SU-DHL-6 (cell line): ENCODE results near the gene GPR132.

Experiments used
- H2AFZ ChIP-seq: fragments of 200-600 bp; sonication (generic); 2 replicates; pipeline ENCODE4 v1.6.1; 2014; ENCODE audit warnings: low read depth, mild to moderate bottlenecking, moderate library complexity, mixed read lengths, antibody characterized with exemption, low read length; ENCODE audit not compliant: severe bottlenecking
- H3F3A ChIP-seq: fragments of 200-600 bp; shearing (Covaris generic); 2 replicates; pipeline ENCODE4 v1.6.0; 2016; ENCODE audit warnings: antibody characterized with exemption, mild to moderate bottlenecking; ENCODE audit not compliant: insufficient read depth
- H3K27ac ChIP-seq: fragments of 200-600 bp; sonication (generic); 2 replicates; pipeline ENCODE4 v1.5.1; 2016; ENCODE audit warnings: low read depth, mild to moderate bottlenecking, low read length, moderate library complexity, mixed read lengths
- H3K27me3 ChIP-seq: fragments of 200-600 bp; sonication (generic), shearing (Covaris generic); 2 replicates; pipeline ENCODE4 v1.6.0; 2014; ENCODE audit warnings: mild to moderate bottlenecking, low read length
- H3K36me3 ChIP-seq: fragments of 200-600 bp; sonication (generic); 2 replicates; pipeline ENCODE4 v1.6.1; 2014; ENCODE audit warnings: mild to moderate bottlenecking, low read length, mixed read lengths
- H3K4me2 ChIP-seq: fragments of 300-600, 200-600 bp; shearing (Covaris generic), sonication (generic); 2 replicates; pipeline ENCODE4 v1.6.0; 2014; ENCODE audit warnings: low read length, low read depth, mild to moderate bottlenecking; ENCODE audit not compliant: poor library complexity, severe bottlenecking
- H3K4me3 ChIP-seq: fragments of 200-600 bp; sonication (generic); 2 replicates; pipeline ENCODE4 v1.5.1; 2014; ENCODE audit warnings: antibody characterized with exemption, low read length, mild to moderate bottlenecking, mixed read lengths; ENCODE audit not compliant: insufficient read depth, poor library complexity, severe bottlenecking
- H3K79me2 ChIP-seq: fragments of 200-600 bp; sonication (generic); 2 replicates; pipeline ENCODE4 v1.6.1; 2014; ENCODE audit warnings: mild to moderate bottlenecking, low read length, moderate library complexity; ENCODE audit not compliant: insufficient read depth
- H3K9ac ChIP-seq: fragments of 200-600 bp; sonication (generic); 2 replicates; pipeline ENCODE4 v1.7.0; 2014; ENCODE audit warnings: mild to moderate bottlenecking, low read length
- H3K9me2 ChIP-seq: fragments of 200-600 bp; sonication (generic); replicated peaks from 2 replicates; pipeline ENCODE4 v1.6.1; 2014; ENCODE audit warnings: low read length; ENCODE audit not compliant: insufficient read depth
- H3K9me3 ChIP-seq: fragments of 200-600 bp; sonication (generic); 2 replicates; pipeline ENCODE4 v1.6.1; 2014; ENCODE audit warnings: low read length, mixed read lengths; ENCODE audit not compliant: insufficient read depth
- H4K20me1 ChIP-seq: fragments of 200-600 bp; sonication (generic); 2 replicates; pipeline ENCODE4 v1.6.1; 2014; ENCODE audit warnings: low read depth, mild to moderate bottlenecking, antibody characterized with exemption, low read length, moderate library complexity, mixed read lengths
- CTCF ChIP-seq: fragments of 200-600 bp; sonication (generic); IDR thresholded peaks from one replicate; pipeline ENCODE4 v1.5.1; 2017; ENCODE audit warnings: antibody characterized with exemption, mild to moderate bottlenecking, low read length, moderate library complexity; ENCODE audit not compliant: insufficient read depth, poor library complexity, severe bottlenecking
- EZH2phosphoT487 ChIP-seq: fragments of 200-600 bp; sonication (generic), shearing (Covaris generic); conservative IDR thresholded peaks from 2 replicates; pipeline ENCODE4 v1.6.1; 2018; ENCODE audit warnings: mild to moderate bottlenecking, antibody characterized with exemption, low read length, moderate library complexity, mixed read lengths

GPR132 gene

DNA sequence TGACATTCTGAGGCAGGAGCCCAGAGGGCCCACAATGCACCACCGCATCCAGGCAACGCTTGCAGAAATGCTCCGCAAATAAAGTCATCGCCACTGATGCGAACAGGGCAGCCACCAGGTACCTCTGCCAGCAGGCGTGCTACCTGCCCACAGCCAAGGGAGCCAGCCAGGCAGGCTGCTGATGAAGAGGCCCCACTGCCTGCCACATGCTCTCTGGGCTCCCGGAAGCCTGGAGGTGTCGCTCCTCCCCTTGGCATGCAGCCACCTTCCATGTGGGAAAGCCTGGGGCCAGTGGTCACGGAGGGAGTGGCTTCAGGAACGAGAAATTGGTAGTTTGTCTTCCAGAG lies 14.7 kb downstream of the GPR132 start:
- Histone ChIP-seq H3K4me3 (no peak overlapping the region), H3K9me2 (no peaks in the 10 kb centered on the region), H3K27ac (no peak overlapping the region), H3K9ac (no peak overlapping the region), H3F3A (no peaks in the 10 kb centered on the region), H3K4me2 (no peak overlapping the region), H3K9me3 (no peaks in the 10 kb centered on the region), H3K79me2 (no peaks in the 10 kb centered on the region), H3K27me3 (no peaks in the 10 kb centered on the region), H4K20me1 (no peaks in the 10 kb centered on the region), H2AFZ (no peak overlapping the region), H3K36me3 (no peaks in the 10 kb centered on the region)
- TF ChIP-seq CTCF (no peak), EZH2phosphoT487 (no peak)

DNA sequence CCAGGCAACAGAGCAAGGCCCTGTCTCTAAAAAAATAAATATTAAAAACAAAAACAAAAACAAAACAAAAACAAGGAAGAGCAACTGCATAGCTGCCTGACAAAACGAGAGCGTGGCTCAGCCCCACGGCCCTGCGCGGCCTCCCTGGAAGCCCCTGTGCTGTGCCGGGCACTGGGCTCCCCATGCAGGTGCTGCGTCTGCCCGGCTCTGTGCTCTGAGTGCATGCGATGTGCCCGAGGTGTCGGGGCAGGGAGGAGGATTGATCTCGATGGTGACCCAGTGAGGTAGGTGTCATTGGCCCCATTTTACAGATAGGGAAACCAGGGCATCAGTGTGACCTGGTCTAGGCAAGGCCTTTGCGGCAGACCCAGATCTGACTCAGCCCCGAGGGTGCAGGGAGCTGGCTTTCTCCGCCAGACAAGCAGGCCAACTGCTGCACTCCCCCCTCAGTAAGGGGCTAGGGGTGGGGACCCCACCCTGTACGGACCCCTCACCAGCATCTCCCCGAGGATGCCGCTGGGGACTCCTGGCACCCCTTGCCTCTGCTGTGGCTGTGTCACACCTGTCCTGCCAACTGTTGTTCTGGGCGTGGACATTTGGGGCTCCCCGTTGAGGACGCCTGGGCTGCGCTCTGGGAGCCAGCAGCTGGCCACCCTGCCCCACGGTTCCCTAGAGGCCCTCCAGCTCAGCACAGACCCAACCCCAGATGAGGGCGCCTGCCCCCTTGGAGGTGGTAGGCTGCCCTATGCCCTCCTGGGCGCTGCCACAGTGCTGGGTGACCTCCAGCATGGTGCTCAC lies 15.3 kb downstream of the GPR132 start:
- H3K9me2 ChIP-seq: no peaks in the 10 kb centered on the region
- no peaks in the 10 kb centered on the region for H3K27me3 ChIP-seq
- no peaks in the 10 kb centered on the region for H3K36me3 ChIP-seq
- no peaks in the 10 kb centered on the region for H4K20me1 ChIP-seq
- H3K9me3 ChIP-seq: no peaks in the 10 kb centered on the region
- H3K27ac ChIP-seq: no peak overlapping the region
- no peak overlapping the region for H3K4me2 ChIP-seq
- TF ChIP-seq CTCF (no peak), EZH2phosphoT487 (no peak)
- H2AFZ ChIP-seq: no peak overlapping the region
- H3K79me2 ChIP-seq: no peaks in the 10 kb centered on the region
- no peak overlapping the region for H3K9ac ChIP-seq
- H3K4me3 ChIP-seq: no peak overlapping the region
- no peaks in the 10 kb centered on the region for H3F3A ChIP-seq

DNA sequence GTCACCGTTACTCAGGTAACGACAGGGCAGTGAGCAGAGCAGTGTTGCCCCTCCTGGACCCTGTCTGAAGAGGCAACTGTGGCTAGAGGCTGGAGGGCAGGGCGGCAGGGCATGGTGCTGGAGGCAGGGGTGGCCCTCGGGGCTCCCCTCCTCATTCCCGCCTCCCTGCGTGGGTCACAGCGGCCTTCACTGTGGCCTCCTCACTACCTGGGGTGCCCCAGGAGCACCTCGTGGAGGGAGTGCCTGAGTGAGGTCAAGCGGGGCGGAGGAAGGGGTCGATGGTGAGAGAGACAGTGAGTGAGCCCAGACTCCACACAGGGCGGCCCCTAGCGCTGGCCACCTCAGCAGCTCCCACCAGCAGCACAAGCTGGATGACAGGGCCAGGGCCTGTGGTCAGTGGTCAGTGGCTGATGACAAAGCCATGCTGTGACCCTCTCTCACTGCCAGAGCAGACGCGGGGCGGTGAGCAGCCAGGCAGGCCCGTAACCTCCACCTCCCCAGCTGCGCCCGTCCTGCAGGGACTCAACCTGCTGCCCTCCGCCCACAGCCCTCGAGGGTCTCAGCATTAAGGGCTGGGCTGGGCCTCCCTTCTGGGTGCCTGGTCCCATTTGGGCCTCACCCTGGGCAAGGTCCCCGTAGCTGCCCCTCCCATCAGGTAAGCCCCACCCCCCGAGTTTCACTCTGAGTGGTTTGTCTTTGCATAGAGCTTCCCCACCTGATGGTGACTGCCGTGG lies 17.8 kb downstream of the GPR132 start:
- H3K36me3 ChIP-seq: no peaks in the 10 kb centered on the region
- no peak overlapping the region for H3K9ac ChIP-seq
- H3K79me2 ChIP-seq: no peaks in the 10 kb centered on the region
- no peak overlapping the region for H3K4me2 ChIP-seq
- H3K27me3 ChIP-seq: no peaks in the 10 kb centered on the region
- H3K9me3 ChIP-seq: no peaks in the 10 kb centered on the region
- TF ChIP-seq EZH2phosphoT487 (no peak), CTCF (no peak)
- H3F3A ChIP-seq: no peaks in the 10 kb centered on the region
- H3K9me2 ChIP-seq: no peaks in the 10 kb centered on the region
- H3K27ac ChIP-seq: no peak overlapping the region
- no peaks in the 10 kb centered on the region for H4K20me1 ChIP-seq
- no peak overlapping the region for H3K4me3 ChIP-seq
- H2AFZ ChIP-seq: no peak overlapping the region
